ENCODE measurements around the gene FUZ.

FUZ gene

DNA sequence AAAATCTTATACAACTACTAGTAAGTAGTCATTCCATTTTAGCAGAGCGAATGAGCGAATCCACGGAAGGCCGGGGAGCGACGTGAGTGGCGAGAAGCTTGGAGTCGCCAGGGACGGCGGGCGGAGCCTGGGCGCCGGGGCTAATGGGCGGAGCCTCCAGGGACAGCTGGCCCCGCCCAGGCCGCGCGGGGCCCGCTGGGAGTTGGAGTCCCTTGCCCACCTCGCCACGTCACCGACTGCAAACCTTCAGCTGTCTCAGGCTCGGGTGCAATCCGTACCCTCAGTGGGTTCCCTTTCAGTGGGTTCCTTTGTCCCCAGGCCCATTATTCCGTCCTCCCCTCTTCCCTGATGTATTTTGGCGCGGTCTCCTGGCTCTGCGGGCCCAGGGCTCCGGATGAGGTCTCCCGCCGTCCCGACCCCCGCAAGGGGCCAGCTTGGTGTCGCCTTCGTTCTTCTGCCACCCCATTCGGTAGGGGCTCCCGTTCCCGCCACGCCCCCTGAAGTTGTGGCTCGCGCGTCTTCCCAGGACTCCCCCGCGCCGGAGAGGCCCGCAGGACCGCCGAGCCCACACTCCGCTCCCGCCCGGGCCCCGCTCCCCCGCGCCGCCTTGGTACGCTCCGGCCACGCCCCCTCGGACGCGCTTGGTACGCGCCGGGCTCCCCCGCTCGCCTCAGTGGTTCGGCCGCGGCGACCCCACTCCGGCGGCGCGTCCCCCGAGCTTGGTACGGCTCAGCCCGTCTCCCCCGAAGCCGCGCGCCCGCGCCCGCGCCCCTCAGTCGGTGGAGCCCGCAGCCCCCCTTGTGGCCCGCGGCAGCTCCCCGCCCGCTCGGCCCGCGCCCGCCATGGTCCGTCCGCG, 37.6 kb upstream of the FUZ start, which contains the start of gene PTOV1:
Gene PTOV1 (plus strand): TSS at position 673 of the 856 bp plus-strand sequence.
- DNase-seq, result peak; percentile 88 to 90

DNA sequence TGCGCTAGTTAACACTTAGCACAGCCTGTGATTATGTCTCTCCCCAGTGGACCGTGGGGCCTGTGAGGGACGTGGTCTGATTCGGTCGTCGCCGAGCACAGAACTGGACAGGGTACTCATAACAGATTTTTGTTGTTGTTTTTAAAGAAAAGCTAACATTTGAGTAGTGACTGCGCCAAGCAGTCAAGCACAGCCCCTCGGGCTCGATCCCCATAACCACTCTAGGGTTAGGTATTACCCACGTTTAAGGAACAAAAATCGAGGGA, 37.1 kb upstream of the FUZ start:
- no peak for DNase-seq

DNA sequence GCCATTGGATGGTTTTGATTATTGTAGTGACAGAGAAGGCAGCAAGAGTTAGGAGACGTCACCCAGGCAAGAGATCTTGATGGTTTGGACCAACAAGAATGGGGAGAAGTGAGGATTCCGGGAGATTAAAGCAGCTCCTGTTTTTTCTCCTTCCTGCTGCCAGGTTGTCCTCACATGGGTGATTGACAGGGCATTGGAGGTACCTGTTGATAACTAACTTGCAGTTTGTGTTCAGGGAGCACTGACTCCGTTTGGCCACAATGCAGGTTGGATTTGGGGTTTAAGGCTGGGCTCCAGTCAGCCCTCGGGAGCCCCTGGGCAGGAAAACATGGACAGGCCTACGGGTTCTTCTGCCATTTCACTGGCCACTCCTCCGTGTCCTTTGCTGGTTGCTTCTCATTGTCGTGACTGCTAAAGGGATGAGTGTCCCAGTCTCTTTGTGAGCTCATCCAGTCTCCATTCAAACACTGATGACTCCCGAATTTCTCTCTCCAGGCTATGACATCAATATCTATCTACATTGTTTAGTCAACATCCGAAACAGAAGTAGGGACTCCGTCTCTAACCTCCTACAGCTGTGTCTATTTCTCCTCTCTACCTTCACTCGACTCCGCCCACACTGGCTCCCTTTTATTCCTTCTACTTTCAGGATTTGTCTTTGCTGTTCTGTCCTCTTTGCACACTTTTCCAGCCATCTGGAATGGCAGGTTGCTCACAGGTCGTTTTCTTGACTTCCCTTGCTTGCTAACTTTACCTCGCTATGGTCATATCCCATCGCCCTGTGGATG, 36.5 kb upstream of the FUZ start:
- no peak for DNase-seq

DNA sequence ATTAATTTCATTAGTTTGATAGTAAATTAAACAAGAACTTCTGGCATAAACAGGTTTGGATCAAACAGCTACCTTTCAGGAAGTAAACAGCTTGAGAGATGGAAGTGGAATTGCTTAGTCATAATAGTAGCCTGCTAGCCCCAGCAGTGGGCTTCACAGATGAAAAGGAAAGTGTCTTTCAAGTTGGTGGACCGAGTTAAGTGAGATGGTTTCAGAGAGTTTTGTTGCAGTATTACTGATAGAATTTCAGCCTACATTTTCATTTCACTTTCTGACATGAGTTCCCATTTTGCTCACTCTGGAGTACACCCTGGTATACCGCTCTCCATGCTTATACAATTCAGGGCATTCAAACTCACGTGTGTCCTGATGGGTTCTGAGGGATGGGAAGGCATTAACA, 35.8 kb upstream of the FUZ start:
- DNase-seq, result no peak

DNA sequence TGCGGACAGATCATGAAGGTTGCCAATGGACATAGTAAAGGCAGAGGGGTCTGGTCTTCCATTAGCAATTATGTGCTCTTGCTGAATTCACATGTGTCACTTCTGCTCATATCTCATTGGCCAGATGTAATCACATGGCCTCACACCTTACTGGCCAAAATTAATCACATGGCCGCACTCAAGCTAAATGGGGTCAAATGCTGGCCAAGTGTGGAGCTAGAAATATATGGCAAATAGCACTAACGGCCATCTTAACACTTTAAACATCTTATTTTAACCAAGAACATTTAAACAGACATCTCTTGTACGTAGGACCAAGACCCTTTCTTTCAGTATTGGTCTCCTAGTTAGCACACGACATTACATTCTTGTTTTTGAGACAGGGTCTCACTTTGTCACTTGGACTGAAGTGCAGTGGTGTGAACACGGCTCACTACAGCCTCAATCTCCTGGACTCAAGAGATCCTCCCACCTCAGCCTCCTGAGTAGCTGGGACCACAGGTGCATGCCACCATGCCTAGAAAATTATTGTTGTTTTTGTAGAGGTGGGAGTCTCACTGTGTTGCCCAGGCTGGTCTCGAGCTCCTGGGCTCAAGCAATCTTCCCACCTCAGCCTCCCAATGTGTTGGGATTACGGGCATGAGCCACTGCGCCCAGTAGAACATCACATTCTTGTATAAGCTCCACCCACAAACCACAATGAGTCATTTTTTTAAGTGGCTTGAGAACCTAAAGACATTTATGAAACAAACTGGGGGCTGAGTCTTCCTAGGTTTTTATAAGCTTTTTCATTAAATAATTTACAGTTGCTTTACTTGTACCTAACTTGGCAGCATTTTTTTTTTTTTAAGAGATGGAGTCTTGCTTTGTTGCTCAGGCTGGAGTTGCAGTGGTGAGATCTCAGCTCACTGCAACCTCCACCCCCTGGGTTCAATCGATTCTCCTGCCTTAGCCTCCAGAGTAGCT, 34.9 kb upstream of the FUZ start:
- no peak for DNase-seq

DNA sequence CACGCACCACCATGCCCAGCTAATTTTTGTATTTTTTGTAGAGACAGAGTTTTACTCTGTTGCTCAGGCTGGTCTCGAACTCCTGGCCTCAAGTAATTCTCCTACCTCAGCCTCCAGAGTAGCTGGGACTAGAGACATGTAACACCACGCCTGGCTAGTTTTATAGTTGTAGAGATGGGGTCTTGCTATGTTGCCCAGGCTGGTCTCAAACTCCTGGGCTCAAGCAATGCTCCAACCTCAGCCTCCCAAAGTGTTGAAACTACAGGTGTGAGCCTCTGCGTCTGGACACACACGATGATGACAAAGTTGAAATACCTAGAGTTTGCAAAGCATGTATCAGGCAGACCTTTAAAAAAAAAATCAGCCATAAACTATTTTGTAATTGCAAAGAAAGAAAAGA, 33.3 kb upstream of the FUZ start:
- no peak for DNase-seq

DNA sequence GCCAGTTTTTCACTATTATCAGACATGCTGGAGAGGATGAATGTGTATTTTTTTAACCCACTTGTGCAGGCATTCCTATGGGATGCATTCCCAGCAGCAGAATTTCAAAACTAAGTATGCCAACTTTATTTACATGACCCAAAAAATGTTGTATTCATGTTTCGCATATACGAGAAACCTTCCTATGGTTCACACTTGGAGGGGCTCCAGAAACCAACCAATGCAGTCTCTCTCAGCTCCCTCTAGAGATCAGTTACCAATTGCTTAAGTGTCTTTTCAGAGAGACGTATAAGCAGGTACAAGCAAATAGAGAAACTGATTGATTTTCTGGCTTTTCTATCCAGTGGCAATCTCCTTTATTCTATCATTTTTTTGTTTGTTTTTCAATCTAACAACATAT, 32.3 kb upstream of the FUZ start:
- no peak for DNase-seq

DNA sequence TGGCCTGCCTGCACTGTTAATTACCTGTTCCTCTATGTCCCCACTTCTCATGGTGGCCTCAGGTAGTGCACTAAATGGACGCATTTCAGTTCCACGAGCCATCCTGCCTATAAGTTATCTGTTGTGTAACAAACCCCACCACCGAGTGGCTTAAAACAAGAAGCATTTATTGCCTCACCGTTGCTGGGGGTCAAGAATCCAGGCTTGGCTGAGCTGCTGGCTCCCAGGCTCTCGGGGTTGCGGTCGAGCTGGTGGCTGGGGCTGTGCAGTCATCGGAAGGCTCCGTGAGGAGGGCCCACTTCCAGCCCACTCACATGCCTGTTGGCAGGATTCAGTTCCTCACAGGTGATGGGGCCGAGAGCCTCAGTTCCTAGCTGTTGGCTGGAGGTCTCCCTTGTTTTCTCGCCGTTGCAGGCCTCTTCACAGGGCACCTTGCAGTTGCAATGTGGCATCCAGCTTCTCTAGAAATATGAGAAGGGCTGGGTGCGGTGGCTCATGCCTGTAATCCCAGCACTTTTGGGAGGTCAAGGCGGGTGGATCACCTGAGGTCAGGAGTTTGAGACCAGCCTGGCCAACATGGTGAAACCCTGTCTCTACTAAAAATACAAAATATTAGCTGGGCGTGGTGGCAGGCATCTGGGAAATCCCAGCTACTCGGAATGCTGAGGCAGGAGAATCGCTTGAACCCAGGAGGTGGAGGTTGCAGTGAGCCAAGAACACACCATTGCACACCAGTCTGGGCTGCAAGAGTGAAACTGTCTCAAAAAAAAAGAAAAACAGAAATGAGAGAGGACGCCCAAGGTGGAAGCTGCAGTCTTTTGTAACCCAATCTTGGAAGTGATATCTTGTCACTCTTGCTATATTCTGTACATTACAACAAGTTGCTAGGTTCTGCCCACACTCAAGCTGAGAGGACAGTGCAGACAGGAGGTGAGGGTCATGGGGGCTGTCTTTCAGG, 31.3 kb upstream of the FUZ start:
- DNase-seq, result no peak

DNA sequence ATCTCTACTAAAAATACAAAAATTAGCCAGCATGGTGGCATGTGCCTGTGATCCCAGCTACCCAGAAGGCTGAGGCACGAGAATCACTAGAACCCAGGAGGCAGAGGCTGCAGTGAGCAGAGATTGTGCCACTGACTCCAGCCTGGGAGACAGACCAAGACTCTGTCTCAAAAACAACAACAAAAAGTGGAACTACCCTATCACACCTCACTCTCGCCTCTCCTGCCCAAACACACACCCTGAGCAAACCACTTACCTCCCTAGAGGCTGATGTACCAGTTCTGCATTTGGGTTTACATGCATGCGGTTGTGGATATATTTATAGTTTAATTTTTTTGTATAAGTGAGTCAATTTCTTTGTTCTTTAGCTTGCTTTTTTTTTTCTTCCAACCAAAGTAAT, 30.2 kb upstream of the FUZ start:
- no peak for DNase-seq

DNA sequence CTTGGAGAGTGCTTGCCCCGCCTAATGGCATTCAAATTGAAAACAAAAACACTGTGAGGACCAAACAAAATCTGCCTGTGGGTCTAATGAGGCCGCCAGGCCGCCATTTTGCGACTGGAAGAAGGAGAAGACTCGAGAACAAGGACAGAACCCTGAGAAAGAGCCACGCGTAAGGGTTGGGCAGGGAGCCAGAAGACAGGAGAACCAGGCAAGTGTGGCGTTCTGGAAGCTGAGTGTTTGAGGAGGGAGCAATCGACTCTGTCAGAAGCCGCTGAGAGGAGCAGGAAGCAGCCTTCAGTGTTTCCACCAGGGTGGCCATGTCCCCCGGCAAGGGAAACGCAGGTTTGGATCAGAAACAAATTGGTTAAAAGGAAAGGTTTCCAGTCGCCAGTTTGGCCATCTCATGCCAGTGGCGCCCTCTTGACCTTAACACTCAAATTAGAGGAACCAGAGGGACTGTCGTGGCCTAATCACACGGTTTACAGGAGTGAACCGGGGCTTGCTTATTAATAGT, 27.7 kb upstream of the FUZ start:
- no peak for DNase-seq

DNA sequence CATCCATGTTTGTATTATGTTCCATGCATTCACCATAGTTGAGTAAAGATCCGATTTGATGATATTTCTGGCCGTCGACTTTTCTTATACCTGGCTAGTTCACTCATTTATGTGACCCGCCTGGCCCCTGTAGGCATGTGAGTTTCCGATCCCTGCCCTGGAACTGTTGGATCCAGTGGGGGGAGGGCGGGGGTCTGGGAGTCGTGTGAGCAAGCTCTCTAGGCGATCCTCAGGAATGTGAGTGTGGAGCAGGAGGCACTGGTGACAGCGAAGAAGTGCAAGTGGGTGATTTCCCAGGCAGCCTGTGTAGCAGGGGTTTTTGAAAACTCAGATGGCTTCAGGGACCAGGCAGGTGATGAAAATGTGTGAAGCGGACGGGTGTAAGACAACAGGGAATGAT, 27.2 kb upstream of the FUZ start:
- no peak for DNase-seq

DNA sequence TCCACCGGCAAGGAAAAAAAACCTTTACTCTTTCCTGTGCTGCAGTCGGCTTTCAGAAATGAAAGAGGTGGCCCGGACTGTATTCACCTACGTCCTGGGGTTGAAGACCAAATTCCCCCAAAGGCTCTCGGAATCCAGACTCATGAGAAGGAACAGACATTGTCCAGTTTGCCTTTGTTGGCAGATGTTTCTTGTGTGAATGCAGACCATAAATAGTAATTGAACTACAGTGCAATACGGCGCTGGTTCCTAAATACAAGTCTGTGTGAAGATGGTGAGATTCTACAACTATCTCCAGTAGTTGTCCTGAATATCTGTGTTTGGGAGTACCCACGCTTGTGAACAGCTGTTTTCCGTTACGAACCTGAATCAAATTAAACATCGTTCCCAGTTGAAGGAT, 26.6 kb upstream of the FUZ start:
- no peak for DNase-seq

DNA sequence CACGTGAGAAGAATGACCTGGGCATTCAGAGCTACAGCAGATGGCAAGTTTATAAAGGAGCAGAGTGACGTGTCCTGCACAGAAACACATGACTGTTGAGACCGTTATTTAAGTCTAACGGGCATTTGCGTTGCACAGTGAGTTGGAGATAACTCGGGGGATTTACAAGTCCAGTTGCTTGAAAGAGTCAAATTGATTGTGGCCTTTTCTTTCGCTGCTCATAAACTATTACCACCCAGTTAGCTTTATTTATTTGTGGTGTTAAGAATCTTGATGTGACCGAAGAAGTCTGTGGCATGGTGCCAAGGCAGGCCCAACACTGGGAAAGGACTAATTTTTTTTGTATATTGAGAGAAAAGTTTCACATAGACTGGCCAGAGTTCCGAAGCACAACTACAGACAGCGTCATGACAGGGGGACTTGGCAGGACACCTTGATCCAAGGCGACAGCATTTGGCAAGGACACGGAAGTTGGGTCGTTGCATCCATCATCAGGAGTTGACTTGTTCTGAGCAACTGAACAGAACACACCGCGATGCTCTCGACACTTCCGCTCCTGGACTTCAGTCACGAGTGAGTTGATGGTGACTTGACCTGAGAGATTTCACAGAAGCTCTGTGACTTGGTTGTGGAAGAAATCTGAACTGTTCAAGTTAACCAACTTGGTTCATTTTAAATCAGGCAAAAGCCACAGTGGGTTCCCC, 25.9 kb upstream of the FUZ start:
- DNase-seq, result no peak

DNA sequence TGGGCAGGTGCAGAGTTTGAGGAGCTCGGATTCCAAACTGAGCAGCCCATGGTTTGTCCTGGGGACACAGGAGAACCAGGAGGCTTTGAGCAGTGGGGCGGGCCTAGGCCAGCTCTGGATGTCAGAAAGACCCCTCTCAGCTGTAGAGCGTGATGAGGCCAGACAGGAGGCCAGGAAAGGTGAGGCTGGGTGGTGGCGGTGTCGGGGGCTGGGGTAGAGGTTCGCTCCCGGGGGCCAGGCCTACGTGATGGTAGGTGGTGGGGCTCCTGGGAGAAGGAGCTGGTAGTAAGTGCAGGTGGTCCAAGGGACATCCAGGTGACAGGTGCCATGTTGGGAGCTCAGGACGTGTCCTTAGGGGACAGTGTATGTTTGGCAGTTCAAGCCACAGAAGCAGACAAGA, 24.3 kb upstream of the FUZ start:
- no peak for DNase-seq

DNA sequence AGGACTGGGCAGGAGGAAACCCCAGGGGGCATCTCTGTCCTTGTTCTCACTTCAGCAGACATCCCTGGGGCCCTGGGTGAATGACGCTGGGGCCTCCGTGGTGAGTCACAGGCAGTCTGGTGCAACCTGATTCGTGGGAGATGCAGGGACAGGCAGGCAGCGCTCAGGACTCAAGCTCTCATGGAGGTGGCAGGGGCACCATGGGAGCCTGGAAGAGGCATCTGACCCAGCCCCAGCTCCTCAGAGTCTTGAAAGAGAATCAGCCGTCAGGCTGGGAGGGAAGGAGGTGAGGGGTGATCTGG, 23.9 kb upstream of the FUZ start:
- no peak for DNase-seq

DNA sequence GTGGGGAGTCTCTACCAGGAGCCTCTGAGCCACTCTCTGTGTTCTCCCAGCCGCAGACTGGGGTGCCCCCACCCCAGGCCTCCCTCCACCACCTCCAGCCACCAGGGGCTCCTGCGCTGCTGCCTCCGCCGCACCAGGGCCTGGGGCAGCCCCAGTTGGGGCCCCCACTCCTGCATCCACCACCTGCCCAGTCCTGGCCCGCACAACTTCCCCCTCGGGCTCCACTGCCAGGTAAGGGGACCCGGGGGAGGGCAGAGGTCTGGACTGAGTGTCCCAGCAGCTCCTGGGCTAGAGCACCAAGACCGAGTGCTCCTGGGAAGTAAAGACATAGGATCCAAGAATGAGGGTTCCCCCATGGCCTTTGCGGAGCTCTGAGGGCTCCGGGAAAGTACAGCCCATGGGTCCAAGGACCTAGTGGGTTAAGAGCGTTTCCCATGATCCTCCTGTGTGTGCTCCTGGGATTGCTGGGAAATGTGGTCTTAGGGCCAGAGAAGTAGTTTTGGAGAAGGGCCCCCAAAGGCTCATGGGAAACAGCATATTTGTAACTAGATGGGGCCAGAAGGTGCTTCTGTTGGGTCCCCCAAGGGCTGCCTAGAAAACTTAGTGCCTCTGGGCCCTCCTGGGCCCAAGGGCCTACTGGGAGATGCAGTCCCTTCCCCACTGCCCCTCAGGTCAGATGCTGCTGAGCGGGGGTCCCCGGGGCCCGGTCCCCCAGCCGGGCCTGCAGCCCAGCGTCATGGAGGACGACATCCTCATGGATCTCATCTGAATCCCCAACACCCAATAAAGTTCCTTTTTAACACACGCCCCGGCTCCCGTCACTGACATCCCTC, 23.3 kb upstream of the FUZ start:
- DNase-seq, result no peak

DNA sequence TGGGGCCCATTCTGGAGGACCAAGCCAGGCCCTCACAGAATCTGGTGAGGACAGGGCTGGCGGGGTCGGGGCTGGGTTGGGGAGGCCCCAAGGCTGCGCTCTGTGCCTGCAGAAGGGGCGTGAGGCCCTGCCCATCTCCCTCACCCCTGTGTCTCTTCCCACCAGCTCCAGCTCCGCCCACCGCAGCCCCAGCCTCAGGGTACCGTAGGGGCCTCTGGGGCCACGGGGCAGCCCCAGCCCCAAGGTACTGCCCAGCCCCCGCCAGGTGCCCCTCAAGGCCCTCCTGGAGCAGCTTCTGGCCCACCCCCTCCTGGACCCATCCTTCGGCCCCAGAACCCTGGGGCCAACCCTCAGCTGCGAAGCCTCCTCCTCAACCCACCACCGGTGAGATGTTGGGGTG, 22.5 kb upstream of the FUZ start:
- no peak for DNase-seq

DNA sequence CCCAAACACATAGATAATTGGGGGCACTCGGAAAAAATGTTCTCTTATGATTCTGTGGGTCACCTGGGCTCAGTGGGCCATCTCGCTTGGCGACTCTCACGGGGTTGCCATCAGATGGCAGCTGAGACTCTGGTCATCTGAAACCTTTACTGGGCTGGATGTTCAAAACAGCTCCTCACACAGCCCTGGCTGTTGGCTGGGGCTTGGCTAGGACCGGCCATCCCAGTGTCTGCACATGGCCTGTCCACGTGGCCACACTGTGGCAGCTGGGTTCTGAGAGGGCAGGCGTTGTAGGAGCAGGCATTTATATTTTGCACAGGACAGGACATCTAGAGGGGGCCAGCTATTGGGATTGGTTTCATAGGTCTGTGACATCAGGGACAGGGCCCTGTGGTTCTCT, 20.5 kb upstream of the FUZ start:
- DNase-seq, result no peak

DNA sequence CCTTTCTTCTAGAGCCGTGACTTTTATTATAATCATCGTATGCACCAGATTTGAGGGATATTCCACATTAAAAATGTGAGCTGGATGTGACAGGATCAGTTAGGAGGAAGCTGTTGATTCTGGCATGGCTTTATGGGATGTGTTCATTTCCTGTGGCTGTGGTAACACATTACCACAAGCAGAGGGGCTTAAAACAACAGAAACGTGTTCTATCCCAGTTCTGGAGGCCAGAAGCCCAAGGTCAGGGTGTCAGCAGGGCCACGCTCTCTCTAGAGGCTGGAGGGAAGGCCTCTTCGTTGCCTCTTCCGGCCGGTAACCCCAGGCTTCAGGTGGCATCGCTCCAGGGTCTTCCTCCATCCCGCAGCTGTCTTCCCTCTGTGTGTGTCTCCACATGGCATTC, 19.5 kb upstream of the FUZ start:
- DNase-seq, result no peak

DNA sequence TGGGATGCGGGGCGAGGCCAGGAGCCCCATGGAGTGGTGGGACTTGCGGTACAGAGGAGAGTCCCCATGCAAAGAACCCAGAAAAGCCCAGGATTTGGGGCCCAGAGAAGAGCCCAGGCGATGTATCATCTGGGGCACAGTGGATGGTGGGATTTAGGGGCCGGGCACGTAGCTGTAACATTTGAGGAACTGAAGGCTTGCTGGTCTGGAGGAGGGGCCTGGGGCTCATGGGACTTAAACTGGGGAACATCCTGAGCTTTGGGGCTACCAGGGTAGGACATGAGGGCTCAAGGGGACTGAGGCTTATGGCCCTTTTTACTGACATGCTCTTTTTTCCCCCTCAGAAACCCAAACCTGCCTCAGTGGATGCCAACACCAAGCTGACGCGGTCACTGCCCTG, 18.5 kb upstream of the FUZ start:
- no peak for DNase-seq

DNA sequence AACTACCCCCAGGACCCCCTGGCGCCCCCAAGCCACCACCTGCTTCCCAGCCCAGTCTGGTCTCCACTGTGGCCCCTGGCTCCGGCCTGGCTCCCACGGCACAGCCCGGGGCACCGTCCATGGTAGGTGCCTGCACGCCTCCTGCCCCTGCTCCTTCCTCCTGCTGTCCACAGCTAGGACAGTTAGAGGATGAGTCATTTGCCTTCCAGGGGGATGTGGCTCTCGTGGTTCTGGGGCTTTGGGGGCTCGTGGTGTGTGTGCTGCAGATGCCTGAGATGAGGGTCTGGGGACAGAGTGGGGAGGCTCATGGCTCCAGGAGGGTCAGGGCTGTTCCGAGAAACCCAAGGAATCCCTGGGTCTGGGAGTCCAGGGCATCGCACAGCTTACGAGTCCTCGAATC, 17.7 kb upstream of the FUZ start:
- no peak for DNase-seq

All from NCI-H2081 (cell line).